A549 (cell line): ENCODE measurements around the gene RAB11FIP4. TPM values are rescaled to one million over a fixed set of nuclear protein-coding genes. Genes with fewer than 3 reads are reported as not detected.

Source experiments
- ATAC-seq, 2 experiments: fragments of 200-7000 bp in 1 of 2; fragments of >200 bp in 1 of 2; cut with Nextera tagmentation in 1 of 2; cut with Tn5 transposase in 1 of 2; 3 replicates each; pipeline versions ENCODE4 v1.8.0 to v1.9.1; 2018 to 2020; ENCODE audit warnings: mild to moderate bottlenecking in 1 of 2, moderate library complexity in 1 of 2
- CTCF ChIA-PET: fragments of 300-600 bp; sonication (Branson Sonifier 250); formaldehyde crosslinking; extraction: SDS; loops from one replicate; lab custom pipeline; 2021; ENCODE audit warnings: antibody characterized with exemption, inconsistent platforms; lab: Yijun Ruan, JAX
- POLR2A ChIA-PET: fragments of 350-600 bp; formaldehyde crosslinking; extraction: SDS; loops from one replicate; lab custom pipeline; 2021; ENCODE audit warnings: antibody characterized with exemption, inconsistent platforms; lab: Yijun Ruan, JAX
- DNase-seq, 2 experiments: peaks; one replicate each; pipeline versions ENCODE4 v3.0.0 to v3.0.0-alpha.2; 2011 to 2016; ENCODE audit warnings: low read depth in 1 of 2, low spot score in 1 of 2
- FAIRE-seq: peaks from 2 replicates; lab custom pipeline; 2011; peaks lifted over from hg19 to GRCh38; lab: Jason Lieb, UNC
- H3K27ac ChIP-seq, 2 experiments: fragments of >200 bp; sonication (Bioruptor Twin); formaldehyde crosslinking; 3 replicates each; pipeline ENCODE4 v1.5.1; 2016 to 2017
- H3K4me1 ChIP-seq: fragments of >200 bp; sonication (Bioruptor Twin); formaldehyde crosslinking; 3 replicates; pipeline ENCODE4 v1.6.1; 2016
- H3K4me2 ChIP-seq: fragments of >200 bp; sonication (Bioruptor Twin); formaldehyde crosslinking; 3 replicates; pipeline ENCODE4 v1.6.1; 2016
- H3K4me3 ChIP-seq: fragments of >200 bp; sonication (Bioruptor Twin); formaldehyde crosslinking; 3 replicates; pipeline ENCODE4 v1.5.1; 2016
- H3K9me3 ChIP-seq: fragments of >200 bp; sonication (Bioruptor Twin); formaldehyde crosslinking; 3 replicates; pipeline ENCODE4 v1.6.1; 2016
- BHLHE40 ChIP-seq: IDR thresholded peaks from 2 replicates; pipeline ENCODE4 v1.6.1; 2012; ENCODE audit warnings: low read depth, low read length, inconsistent platforms
- CEBPB ChIP-seq, 2 experiments: fragments of >200 bp in 1 of 2; sonication (Bioruptor Twin) in 1 of 2; formaldehyde crosslinking in 1 of 2; IDR thresholded peaks; 2 replicates each; pipeline ENCODE4 v1.6.1; 2012 to 2016
- CHD2 ChIP-seq: fragments of 150-350 bp; IDR thresholded peaks from 2 replicates; pipeline ENCODE4 v1.6.1; 2014; ENCODE audit warnings: low read length; ENCODE audit not compliant: partially characterized antibody
- CHD4 ChIP-seq: fragments of 200-600 bp; sonication (generic); IDR thresholded peaks from 2 replicates; pipeline ENCODE4 v1.6.1; 2016; ENCODE audit warnings: antibody characterized with exemption, mild to moderate bottlenecking, borderline replicate concordance
- HDAC2 ChIP-seq: fragments of 200-600 bp; sonication (generic); IDR thresholded peaks from 2 replicates; pipeline ENCODE4 v1.6.1; 2016
- HEYL ChIP-seq: fragments of 250-450 bp; sonication (Bioruptor Pico); IDR thresholded peaks from 2 replicates; pipeline ENCODE4 v1.8.0; 2021; ENCODE audit warnings: mild to moderate bottlenecking, moderate library complexity
- HOXB13 ChIP-seq: fragments of 250-450 bp; sonication (Bioruptor Pico); IDR thresholded peaks from 2 replicates; pipeline ENCODE4 v1.5.0; 2020; ENCODE audit warnings: low read depth, mild to moderate bottlenecking, moderate library complexity
- HOXB5 ChIP-seq: fragments of 250-450 bp; sonication (Bioruptor Pico); IDR thresholded peaks from 2 replicates; pipeline ENCODE4 v1.5.0; 2020; ENCODE audit warnings: mild to moderate bottlenecking, moderate library complexity
- JUNB ChIP-seq: fragments of >200 bp; sonication (Bioruptor Twin); formaldehyde crosslinking; IDR thresholded peaks from 2 replicates; pipeline ENCODE4 v1.6.1; 2016
- KDM1A ChIP-seq: fragments of 200-600 bp; sonication (generic); IDR thresholded peaks from 2 replicates; pipeline ENCODE4 v1.6.1; 2016; ENCODE audit warnings: low read depth, mild to moderate bottlenecking
- MAZ ChIP-seq: fragments of 150-350 bp; IDR thresholded peaks from 2 replicates; pipeline ENCODE4 v1.6.1; 2014; ENCODE audit warnings: antibody characterized with exemption, low read depth, low read length, borderline replicate concordance
- MYC ChIP-seq: IDR thresholded peaks from 2 replicates; pipeline ENCODE4 v1.6.1; 2012; ENCODE audit warnings: mild to moderate bottlenecking, inconsistent platforms, low read length, improper control_type of control experiment, borderline replicate concordance
- NPAS2 ChIP-seq: fragments of 250-450 bp; sonication (Bioruptor Pico); IDR thresholded peaks from 2 replicates; pipeline ENCODE4 v1.8.0; 2022; ENCODE audit warnings: mild to moderate bottlenecking, moderate library complexity, borderline replicate concordance
- NR3C1 ChIP-seq: fragments of >200 bp; sonication (Bioruptor Twin); formaldehyde crosslinking; IDR thresholded peaks from 3 replicates; pipeline ENCODE4 v1.6.1; 2017
- RARB ChIP-seq: fragments of 250-450 bp; sonication (Bioruptor Pico); IDR thresholded peaks from 2 replicates; pipeline ENCODE4 v1.8.0; 2021; ENCODE audit warnings: mild to moderate bottlenecking, moderate library complexity
- RFX5 ChIP-seq: fragments of 450-650 bp; IDR thresholded peaks from 2 replicates; pipeline ENCODE4 v1.7.1; 2014; ENCODE audit warnings: antibody characterized with exemption, mild to moderate bottlenecking, moderate library complexity
- TFCP2L1 ChIP-seq: fragments of 250-450 bp; sonication (Bioruptor Pico); IDR thresholded peaks from 2 replicates; pipeline ENCODE4 v1.5.0; 2021; ENCODE audit warnings: mild to moderate bottlenecking
- WGBS: methylation state at CpG from one replicate; pipeline ENCODE4 v1.1.6; 2017; ENCODE audit errors: missing lambda C conversion rate; 5-methylcytosine and 5-hydroxymethylcytosine counted together
- polyA plus RNA-seq, 4 experiments: library from polyadenylated mRNA; depleted of rRNA in 3 of 4; stranded (reverse); fragments of >200 nt; fragmentation: RNase III in 1 of 4; extraction: RNeasy Plus Mini Kit Qiagen cat#74134 plus additional on column Dnase treatment in 1 of 4; gene quantifications; 2 replicates in 3 of 4; 3 replicates in 1 of 4; pipeline ENCODE4 v1.2.3, GENCODE V29; 2011 to 2017
- TF ChIP-seq, protein P1 (sequence below): fragments of 450-650 bp; IDR thresholded peaks from 2 replicates; pipeline ENCODE4 v1.6.1; 2014; ENCODE audit warnings: antibody characterized with exemption
- TF ChIP-seq, protein P2 (sequence below): fragments of 250-450 bp; sonication (Bioruptor Pico); IDR thresholded peaks from 2 replicates; pipeline ENCODE4 v1.5.0; 2021; ENCODE audit warnings: mild to moderate bottlenecking, moderate library complexity, borderline replicate concordance
- TF ChIP-seq, protein P3 (sequence below): IDR thresholded peaks from 2 replicates; pipeline ENCODE4 v1.6.1; 2012; ENCODE audit warnings: low read depth, borderline replicate concordance

The RAB11FIP4 gene
- polyA plus RNA-seq, 2 of the 4 experiments (the other 2 are of a cell fraction), result 1.9 to 3.5 TPM

DNA sequence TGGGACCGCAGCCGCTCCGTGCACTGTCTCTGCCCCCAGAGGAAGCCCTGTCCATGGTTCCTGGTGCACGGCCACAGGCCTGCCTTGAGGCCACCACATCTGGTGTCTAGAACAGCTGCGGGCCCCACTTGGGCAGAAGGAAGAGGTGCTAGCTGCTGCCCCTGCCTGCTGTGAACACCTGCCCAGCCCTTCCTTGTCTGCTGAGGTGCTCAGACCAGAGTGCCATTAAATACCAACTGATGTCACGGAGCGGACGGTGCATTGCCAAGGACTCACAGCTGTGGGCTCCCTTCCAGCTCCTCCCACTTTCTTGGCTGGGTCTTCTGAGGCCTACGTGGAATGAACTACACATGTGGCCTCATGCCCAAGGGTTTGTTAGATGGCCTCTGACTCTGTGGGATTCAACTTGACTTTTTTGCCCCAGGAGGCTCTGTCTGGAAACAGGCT, 146.1 kb downstream of the RAB11FIP4 start:
- H3K4me2 ChIP-seq, result no peak overlapping the region
- ATAC-seq (no peak), DNase-seq (no peak), FAIRE-seq (no peak)
- whole genome bisulfite sequencing, result 88% methylated on average over 9 of the region's 9 CpGs
- peaks cover 7% of the 10 kb centered on the region for H3K4me1 ChIP-seq
- H3K9me3 ChIP-seq, result no peaks in the 10 kb centered on the region
- no peak overlapping the region for H3K27ac ChIP-seq
- no peak overlapping the region for H3K4me3 ChIP-seq
- ChIA-PET CTCF (interaction anchor here (1.2 to 9.7 kb wide), 4 partner anchors 10 to 305 kb away, joined by 5 to 127 read pairs (median 6); no protein-coding TSS in a partner anchor), POLR2A (no interaction called here)
- no peak for TF ChIP-seq HDAC2
- TF ChIP-seq JUNB, result no peak
- no peak for TF ChIP-seq MAZ
- TF ChIP-seq, protein P1, sequence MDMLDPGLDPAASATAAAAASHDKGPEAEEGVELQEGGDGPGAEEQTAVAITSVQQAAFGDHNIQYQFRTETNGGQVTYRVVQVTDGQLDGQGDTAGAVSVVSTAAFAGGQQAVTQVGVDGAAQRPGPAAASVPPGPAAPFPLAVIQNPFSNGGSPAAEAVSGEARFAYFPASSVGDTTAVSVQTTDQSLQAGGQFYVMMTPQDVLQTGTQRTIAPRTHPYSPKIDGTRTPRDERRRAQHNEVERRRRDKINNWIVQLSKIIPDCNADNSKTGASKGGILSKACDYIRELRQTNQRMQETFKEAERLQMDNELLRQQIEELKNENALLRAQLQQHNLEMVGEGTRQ, result no peak
- TF ChIP-seq NR3C1, result no peak
- TF ChIP-seq RARB (CRISPR knock-in tag), result no peak
- TF ChIP-seq, protein P2, sequence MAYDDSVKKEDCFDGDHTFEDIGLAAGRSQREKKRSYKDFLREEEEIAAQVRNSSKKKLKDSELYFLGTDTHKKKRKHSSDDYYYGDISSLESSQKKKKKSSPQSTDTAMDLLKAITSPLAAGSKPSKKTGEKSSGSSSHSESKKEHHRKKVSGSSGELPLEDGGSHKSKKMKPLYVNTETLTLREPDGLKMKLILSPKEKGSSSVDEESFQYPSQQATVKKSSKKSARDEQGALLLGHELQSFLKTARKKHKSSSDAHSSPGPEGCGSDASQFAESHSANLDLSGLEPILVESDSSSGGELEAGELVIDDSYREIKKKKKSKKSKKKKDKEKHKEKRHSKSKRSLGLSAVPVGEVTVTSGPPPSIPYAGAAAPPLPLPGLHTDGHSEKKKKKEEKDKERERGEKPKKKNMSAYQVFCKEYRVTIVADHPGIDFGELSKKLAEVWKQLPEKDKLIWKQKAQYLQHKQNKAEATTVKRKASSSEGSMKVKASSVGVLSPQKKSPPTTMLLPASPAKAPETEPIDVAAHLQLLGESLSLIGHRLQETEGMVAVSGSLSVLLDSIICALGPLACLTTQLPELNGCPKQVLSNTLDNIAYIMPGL, result no peak
- TF ChIP-seq HOXB13 (CRISPR knock-in tag), result no peak
- TF ChIP-seq KDM1A, result no peak
- TF ChIP-seq HEYL, result no peak
- no peak for TF ChIP-seq CHD2
- TF ChIP-seq CHD4, result no peak
- TF ChIP-seq RFX5, result no peak

DNA sequence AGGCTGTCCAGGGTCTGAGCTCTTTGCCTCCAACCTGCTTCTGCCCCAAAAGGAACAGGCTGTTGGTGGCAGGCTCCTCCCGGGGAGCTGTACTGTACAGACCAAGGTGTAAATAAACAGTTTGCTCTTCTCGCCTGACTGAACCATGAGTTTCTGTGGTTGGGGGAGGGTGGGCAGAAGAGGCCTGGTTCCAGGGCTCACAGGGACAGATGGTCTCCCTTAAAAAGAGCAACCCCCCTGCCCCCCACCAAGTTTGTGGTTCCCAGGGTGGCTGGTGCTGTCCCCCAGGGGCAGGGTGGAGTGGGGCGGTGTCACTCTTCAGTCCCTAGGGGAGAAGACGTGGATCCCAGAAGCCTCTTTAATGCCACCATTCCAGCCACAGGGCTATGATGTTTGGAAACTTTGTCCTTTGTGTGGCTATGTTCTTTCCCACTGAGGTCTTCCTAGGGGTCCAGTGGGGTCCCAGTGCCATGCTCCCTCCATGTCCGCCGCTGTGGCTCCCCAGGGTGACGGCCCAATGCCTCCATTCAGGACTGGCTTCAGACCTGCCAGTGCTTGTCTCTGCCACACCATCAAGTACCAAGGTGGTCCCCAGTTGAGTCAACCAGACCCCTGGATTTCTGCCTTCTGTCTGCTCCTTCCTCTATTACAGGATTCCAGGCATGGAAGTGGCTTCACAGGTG, 146.7 kb downstream of the RAB11FIP4 start:
- ATAC-seq (no peak), FAIRE-seq (no peak), DNase-seq (no peak)
- no peak overlapping the region for H3K27ac ChIP-seq
- peaks cover 5% of the 10 kb centered on the region for H3K4me1 ChIP-seq
- H3K4me3 ChIP-seq, result no peak overlapping the region
- 90% methylated on average over 7 of the region's 7 CpGs for WGBS
- ChIA-PET POLR2A (no interaction called here), CTCF (interaction anchor here (1.2 to 9.7 kb wide), 4 partner anchors 10 to 304 kb away, joined by 5 to 127 read pairs (median 6); no protein-coding TSS in a partner anchor)
- no peaks in the 10 kb centered on the region for H3K9me3 ChIP-seq
- no peak overlapping the region for H3K4me2 ChIP-seq
- TF ChIP-seq, protein P2, result no peak
- no peak for TF ChIP-seq BHLHE40
- TF ChIP-seq MYC, result no peak
- no peak for TF ChIP-seq TFCP2L1 (CRISPR knock-in tag)
- TF ChIP-seq, protein P1, result no peak
- TF ChIP-seq, protein P3, sequence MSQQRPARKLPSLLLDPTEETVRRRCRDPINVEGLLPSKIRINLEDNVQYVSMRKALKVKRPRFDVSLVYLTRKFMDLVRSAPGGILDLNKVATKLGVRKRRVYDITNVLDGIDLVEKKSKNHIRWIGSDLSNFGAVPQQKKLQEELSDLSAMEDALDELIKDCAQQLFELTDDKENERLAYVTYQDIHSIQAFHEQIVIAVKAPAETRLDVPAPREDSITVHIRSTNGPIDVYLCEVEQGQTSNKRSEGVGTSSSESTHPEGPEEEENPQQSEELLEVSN, result no peak
- TF ChIP-seq NPAS2, result no peak
- TF ChIP-seq CEBPB (IDR thresholded peaks at IDR 0.05), result no peak
- no peak for TF ChIP-seq HOXB5 (CRISPR knock-in tag)
